ENCODE data around the gene MAP3K15. TPM values are rescaled to one million over a fixed set of nuclear protein-coding genes. Genes with fewer than 3 reads are reported as not detected.

MAP3K15 gene
- total and polyA plus RNA-seq, 10 of the 15 experiments (the other 5 are each of a cell fraction or from before 2014, with no cell fraction given): 0.03 to 0.16 TPM; not detected in 8

GRCh38 chrX:19377799-19378198 is 137.5 kb downstream of the MAP3K15 start:
- Histone ChIP-seq H3K9me3 (replicated peaks; ENCODE audit: control insufficient read depth, insufficient read depth, low read length) (no peaks in the 10 kb centered on the region; the same call in 2 of the 3 replicates), H4K20me1 (ENCODE audit: control insufficient read depth, insufficient read depth) (no peaks in the 10 kb centered on the region), H3K4me1 (ENCODE audit: control insufficient read depth, insufficient read depth, low read length) (no peaks in the 10 kb centered on the region; the same call in 1 of the 2 replicates), H3K27me3 (replicated peaks in 1 of 2; ENCODE audit: control insufficient read depth in 2 of 2, insufficient read depth in 2 of 2, low read length in 1 of 2) (no peaks in the 10 kb centered on the region), H3K9ac (ENCODE audit: control insufficient read depth, insufficient read depth, low read length) (no peak overlapping the region), H2AFZ (ENCODE audit: control insufficient read depth, low read depth, low read length) (no peak overlapping the region), H3K36me3 (ENCODE audit: control insufficient read depth in 2 of 2, insufficient read depth in 2 of 2, low read length in 1 of 2) (no peaks in the 10 kb centered on the region), H3K4me2 (ENCODE audit: control insufficient read depth, insufficient read depth) (no peak overlapping the region), H3K79me2 (ENCODE audit: control insufficient read depth, insufficient read depth, low read length) (no peaks in the 10 kb centered on the region), H3K27ac (ENCODE audit: control insufficient read depth, insufficient read depth) (no peak overlapping the region), H3K4me3 (no peak overlapping the region)
- DNase-seq (ENCODE audit: low read depth, low spot score) (no peak), ATAC-seq (no peak), FAIRE-seq (no peak)
- POLR2A ChIA-PET: no interaction called here
- SMC1A ChIA-PET (ENCODE audit: uncharacterized antibody, unreplicated experiment): no interaction called here
- intact Hi-C loops (cut with micrococcal nuclease; ENCODE audit: unreplicated experiment): no loop called here
- TF ChIP-seq MYC (IDR thresholded peaks at IDR 0.05; ENCODE audit: insufficient read depth, insufficient read length, insufficient replicate concordance, low read length, severe bottlenecking): no peak
- no peak for TF ChIP-seq E2F8 (IDR thresholded peaks at IDR 0.05; ENCODE audit: low read depth, partially characterized antibody)
- TF ChIP-seq STAT3 (IDR thresholded peaks at IDR 0.05; ENCODE audit: low read depth, low read length): no peak
- TF ChIP-seq NFYA (IDR thresholded peaks at IDR 0.05; ENCODE audit: borderline replicate concordance, low read depth, low read length): no peak
- TF ChIP-seq RAD21 (IDR thresholded peaks at IDR 0.05; ENCODE audit: insufficient read depth, low read depth, low read length): no peak
- no peak for TF ChIP-seq NBN (IDR thresholded peaks at IDR 0.05)
- no peak for TF ChIP-seq POU2F2 (IDR thresholded peaks at IDR 0.05; ENCODE audit: borderline replicate concordance, low read depth, low read length)
- no peak for TF ChIP-seq MTA3 (IDR thresholded peaks at IDR 0.05; ENCODE audit: borderline replicate concordance, low read length)
- in situ Hi-C loops (cut with MboI): no loop called here
- no TSS peak for BruUV-seq (replicated peaks)
- RAD21 ChIA-PET (ENCODE audit: unreplicated experiment): no interaction called here
- CTCF ChIA-PET: interaction anchor here (0.7 kb wide), 1 partner anchor 77 kb away, joined by 3 read pairs; no protein-coding TSS in a partner anchor
- WGBS (ENCODE audit: insufficient coverage, insufficient replicate concordance, low lambda C conversion rate, missing lambda C conversion rate): 74% methylated on average over 12 of the region's 12 CpGs
